HG03095 (cell line): Measurements from ENCODE around the gene PDCD10.
A peak's percentile ranks its signal among the peaks of the same experiment; 100 is the strongest.

Experiments
- ATAC-seq: cut with Tn5 transposase; IDR thresholded peaks from one replicate; pipeline ENCODE4 v1.9.1; 2021; ENCODE audit warnings: moderate library complexity; ENCODE audit not compliant: unreplicated experiment

The PDCD10 gene

DNA sequence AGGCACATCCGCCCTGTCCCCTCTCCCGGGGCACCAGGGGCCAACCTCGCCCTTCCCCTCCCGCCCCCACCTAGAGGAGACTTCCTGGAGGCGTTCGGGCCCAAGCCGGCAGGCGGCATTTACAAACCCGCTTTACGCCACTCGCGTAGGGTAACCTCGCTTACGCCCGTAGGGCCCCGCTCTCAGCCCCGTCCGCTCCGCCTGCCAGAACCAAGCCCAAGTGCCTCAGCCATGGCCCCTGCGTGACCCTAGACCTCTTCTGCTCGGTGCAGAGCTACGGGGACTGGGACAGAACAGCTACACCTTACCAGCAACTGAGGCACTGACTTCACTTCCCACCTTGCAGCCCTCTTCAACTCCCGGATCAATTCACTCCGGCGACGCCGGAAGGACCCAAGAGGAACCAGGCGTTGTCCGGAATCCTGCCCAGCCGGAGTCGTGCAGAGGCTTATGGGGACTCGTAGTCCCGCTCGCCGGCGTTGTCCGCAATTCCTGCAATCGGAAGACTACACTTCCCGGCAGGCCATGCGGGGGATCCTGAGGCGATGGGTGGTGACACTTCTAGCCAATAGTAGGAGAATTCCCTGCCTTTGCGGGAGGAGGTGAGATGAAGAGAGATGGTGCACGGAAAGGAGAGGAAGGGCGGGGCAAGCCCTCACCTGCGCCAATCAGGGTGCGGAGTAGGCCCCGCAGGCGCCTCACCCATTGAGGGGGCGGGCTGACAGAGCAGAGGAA lies at the start of gene PDCD10:
PDCD10 (minus strand) TSS at position 395 of the 735 bp plus-strand sequence. CDS start 14,735 bp downstream, outside the sequence.
- ATAC-seq, result peak; percentile 87

DNA sequence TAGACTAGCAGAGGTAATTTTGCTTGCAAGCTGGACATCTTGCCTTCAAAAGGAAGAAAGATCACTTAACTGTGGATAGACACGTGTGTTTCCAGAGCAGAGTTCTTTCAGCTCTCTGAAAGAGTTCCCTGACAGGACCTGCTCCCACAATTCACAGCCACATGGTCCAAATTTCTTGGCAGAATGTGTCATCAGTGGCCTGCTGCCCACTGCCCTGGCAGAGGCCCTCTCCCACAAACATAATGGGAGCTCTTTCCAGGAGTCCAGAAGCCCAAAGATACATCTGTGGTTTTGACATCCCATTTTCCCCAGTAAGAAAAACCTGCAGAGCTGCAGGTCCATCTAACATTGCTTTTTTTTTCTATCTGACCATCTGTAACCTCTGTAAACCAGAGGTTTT lies 49.1 kb upstream of the PDCD10 start:
- ATAC-seq, result no peak

DNA sequence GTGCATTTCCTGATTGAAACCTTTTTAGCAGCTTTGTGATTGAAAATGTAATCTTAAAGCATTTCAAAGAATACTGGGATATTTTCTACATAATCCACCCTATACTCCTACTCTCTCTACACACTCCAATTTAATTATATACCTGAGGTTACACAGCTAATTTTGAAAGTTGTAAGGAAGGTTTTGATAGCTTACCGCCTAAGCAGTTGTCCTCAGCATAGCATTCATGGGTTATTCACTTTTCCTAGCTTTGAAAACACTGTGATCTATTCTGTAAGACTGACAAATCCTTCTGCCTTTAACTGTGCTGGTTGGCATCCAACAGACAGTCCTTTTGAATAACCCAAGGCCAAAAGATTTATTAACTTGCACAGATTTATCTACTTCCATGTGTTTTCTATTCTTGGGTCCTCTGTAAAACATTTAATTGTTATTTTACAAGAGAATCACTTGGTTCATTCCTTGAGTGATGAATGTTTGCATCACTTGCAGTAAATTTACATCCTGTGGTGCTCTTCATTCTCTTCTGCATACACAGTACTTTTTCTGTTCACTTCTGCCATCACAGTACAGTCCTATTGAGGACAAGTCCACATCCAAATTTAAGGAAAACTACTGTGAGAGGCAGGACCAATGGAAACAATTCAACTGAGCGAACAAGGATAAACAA lies 45.7 kb upstream of the PDCD10 start:
- no peak for ATAC-seq

DNA sequence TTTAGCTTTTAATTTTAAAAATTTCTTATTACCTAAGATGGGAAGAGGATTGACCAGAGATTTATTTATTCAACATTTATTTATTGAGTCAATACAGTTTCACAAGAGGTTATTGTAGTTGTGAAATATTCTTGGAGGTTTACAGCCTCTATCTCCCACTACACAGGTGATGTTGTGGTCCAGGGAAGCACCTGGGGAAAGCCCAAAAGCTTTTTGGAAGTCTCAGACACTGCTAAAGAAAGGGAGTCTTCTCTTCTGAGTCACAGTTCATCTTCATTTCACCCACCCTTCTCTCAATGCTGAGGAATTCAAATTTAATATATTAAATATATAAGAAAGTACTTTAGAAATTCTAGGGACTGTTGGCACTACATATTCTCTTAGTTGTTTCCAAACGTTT lies 42.7 kb upstream of the PDCD10 start:
- ATAC-seq, result peak; percentile 47

DNA sequence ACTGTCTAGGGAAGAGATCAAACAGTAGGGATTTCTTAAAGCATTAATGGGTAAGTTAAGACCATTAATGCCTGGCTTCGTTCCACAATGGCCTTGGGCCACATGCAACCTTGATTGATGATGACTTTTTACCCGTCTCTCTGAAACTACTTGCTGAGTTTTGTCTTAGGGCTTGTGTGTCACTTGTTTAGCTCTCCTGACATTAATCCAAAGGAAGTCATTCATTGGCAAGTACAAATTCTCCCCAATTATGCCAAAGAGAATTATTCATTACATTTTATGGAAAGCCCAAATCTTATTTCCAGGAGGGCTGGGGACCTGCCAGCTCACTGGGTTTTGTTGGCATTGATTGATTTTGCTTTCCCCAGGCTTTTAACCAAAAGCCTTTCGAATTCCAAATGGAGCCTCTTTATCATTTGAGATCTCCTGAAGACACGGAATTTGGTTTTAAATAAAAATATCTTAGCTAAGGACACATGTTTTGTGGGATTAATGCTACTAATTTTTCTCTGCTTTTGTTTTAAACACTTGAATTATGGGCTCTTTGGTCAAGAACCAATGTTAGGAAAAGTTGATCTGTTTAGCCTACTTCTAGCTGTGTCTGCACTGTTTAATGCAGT lies 41.5 kb upstream of the PDCD10 start:
- no peak for ATAC-seq

DNA sequence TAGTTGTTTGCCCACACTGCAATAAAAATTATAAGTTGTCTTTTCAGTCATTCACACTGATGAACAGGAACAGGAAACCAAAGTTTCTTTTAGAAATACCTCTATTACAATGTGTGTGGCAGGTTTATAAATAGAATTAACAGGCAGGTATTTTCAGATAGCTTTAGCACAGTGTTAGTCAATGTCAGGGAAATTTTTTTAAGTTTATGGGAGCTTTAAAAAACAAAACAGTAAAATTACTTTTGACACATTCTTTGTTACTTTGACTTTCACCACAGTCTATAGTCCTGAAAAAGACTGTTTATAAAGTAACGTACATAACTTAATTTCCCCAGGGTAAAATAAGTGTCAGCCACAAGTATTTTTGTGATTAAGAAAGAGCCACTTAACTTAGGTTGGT lies 38.9 kb upstream of the PDCD10 start:
- ATAC-seq, result peak; percentile 81

DNA sequence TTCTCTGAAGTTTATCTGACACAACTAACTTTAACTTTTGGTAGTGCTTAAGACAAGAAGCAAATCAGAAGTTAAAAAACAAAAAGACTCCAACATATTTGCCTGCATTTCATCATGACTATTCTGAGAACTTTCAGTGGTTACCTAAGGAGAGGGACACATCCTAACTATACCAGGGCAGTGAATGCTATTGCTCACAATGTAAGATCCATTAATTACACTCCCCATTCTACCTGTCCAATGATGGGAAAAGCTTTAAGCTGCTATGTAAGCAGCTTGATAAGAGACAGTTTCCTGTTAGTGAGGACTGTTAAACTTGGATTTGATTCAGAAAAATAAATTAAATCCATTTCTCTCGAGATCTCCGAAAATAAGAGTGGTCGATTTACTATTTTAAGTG lies 38.3 kb upstream of the PDCD10 start:
- peak; percentile 31 for ATAC-seq

DNA sequence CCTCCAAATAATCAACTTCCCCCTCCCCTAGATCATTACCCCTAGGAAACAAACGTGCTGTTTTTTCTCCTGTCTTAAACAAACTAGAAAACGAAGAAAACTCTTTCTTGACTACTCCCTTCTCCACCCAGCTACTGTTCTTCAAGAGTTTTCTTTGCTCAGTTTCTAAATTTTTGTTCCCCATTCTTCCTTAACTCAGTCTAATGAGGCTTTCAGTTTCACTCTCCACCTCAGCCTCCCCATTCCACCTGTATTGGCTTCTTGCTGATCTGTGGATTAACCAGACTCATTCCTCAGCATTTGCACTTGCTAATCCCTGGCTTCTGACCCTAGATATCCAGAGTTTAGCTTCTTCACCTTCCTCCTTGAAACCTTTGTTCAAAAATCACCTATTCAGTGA lies 27.6 kb upstream of the PDCD10 start:
- ATAC-seq, result no peak

DNA sequence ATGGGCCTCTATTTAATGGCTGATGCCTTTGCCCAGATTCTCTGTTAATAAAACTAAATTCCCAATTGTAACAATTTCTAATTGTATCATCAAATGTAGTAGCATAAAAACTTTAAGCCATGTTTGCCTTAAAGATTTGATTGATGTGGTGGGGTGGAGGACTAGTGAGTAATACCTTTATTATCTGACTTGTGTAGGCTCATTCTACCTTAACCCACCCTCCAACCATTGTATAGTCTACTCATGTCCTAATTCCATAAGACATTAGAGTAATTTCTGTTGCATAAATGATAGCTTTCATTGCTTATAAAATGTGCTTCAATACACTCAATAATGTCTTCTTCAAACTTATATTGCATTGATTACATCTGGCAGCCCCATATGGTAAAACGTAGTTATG lies 26.6 kb upstream of the PDCD10 start:
- no peak for ATAC-seq

DNA sequence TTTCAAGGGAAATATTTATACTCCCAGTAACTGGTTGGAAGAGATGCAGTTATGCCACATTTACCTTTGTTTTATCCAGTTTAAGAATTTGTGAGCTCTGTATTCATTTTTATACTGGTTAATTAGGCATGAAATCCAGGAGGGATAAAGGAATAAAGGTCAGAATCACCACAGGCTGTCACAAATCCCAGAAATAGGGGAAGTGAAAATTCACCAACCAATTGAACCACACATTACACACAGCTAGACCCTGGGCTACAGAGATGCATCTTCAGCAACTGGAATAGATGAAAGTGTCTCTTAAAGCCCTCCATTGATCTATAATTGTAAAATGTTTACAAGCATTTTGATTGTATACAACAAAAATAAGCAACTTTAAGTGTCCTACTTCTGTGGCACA lies 19.4 kb upstream of the PDCD10 start:
- no peak for ATAC-seq

DNA sequence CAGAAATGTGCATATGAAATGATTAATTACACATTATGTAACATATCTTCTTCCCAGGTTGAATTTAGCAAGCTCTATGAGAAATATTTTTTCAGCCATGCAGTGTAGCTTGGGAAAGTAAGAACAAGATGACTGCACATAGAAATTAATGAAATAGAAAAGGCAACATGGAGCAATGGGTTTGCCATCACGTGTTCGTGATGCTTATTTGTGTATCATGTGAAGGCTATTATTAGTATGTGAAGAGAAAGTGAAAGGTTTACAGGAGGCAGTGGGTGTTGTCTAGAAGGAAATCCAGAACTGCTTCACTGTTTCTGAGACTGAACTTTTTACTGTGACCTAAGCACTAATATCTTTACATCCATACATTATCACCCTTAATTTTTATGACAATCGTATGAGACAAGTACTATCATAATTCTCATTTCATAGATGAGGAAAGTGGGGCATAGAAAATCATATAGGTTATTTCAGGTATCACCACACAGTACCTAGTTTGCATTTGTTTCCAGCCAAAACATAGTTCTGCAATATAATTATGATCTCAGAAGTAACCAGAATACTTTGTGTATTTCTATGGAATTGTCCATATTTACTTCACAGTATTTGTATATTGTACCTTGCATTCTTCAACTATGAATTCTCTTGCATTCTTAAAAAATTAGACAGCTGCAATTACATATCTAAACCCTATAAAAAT lies 15.7 kb upstream of the PDCD10 start:
- peak; percentile 99 for ATAC-seq

DNA sequence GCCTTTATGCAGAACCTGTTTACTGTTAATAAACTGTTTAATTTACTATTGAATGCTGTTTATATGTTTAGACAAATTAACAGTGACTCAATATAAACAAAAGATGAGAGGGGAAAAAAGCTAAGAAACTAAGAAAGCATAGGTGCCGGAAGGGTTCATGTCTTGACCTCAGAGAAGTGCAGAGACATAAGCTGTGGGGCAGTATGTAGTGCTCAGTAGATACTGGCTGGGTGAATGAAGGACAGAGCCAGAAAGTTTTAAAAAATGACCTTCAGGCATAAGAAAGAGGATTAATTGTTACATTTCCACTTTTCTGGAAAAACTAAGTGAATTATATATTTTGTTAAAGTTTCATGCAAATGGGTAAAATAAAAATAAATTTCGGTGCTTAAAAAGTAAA lies 15.0 kb upstream of the PDCD10 start:
- no peak for ATAC-seq

DNA sequence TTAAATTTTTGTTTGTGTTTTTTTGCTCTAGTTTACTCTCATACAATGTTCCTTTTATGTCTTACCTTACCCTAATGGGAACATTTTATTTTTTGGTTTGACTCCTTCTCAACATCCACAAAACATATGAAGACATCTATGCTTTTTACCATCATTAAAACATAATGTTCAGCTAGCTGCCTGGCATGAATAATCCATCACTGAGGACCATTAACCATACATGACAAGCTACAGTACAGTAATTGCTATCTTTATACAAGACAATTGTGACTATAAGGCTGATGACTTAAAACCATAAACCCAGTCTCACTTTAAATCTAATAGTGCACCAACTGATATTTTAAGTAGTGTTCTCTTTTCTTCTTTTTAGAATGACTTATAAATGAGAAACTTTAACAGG lies 14.5 kb upstream of the PDCD10 start:
- ATAC-seq, result no peak

DNA sequence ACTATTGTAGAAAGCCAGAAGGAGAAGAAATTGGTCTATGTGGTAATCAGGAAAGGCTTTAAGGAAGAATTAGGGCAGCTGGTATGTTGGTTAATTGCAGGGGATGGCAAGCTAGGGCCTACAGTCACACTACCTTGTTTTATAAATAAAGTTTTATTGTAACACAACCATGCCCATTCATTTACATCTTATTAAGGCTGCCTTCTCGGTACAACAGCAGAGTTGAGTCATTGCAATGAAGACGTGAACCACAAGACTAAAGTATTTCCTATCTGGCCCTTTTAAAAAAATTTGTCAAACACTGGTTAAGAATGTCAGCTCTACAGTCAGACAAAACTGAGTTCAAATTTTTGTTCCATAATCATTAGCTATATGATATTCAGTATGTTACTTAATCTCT lies 9.1 kb upstream of the PDCD10 start:
- no peak for ATAC-seq

DNA sequence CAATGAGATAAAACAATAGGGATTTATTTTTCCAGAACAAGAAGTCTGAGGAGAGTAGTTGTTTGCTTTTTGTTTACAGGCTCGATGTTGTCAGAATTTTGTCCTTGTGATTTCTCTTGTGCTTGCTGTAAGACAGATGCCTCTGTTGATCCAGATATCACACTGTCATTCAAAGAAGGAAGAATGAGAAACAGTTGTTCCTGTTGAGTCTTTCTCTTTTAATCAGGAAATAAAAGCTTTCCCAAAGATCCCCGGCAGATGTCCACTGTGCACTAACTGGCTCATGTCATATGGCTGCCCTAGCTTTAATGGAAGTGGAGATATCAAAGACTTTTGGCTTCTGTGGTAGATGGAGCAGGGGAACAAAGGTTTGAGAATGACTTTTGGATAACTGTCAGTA lies 7.6 kb upstream of the PDCD10 start:
- no peak for ATAC-seq

DNA sequence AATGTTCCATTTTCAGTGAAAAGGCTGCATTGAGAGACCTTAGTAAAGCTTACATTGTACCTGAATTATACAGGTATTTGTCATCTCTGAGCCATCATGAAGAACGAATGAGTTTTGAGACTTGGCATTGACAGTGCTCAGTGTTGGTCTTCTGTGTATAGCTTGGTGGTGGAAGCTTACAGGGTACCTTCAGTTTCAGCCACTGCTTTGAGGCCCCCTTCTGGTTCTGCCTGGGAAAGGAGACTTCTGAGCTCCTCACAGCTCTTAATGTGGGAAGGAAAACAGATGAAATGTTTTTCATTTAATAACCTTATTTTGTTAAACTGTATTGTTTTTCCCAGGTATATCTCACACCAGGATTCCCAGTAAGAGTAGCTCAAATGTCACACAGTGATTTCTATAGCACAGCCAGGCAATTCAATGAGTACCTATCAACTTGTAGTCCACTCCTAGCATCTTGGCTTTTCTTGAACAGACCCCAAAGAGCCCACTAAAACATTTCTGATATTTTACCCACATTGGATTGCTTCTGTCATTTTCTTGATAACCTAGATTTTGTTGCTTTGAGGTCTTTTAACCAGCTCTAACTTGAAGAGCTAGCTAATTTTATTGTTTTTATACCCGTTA lies 6.4 kb upstream of the PDCD10 start:
- peak; percentile 91 for ATAC-seq

DNA sequence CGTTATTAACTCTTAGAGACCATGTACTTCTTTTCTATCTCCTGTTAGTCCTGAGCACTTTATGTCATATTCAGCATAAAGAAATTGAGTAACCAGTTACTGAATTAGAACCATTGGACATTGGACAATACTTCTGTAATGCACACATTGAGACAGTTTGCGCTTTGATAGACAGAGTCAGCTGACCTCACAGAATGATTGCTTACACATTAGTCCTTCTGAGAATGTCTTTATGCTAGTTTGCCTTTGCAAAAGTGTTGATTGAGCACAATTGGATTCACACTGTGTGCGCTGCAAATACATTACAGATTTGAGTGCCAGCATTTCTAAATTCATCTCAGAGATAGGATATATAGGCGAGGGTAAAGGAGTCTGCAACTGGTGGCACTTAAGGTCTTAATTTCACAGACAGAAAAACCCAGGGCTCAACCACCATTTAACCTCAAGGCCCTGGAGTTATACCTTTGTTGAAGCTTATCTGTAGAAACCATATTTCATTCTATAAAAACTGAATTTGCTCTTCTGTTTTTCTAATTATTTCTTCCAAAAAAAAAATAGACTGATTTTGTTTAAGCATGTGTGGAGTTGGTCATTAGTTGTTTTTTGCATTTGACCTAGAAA lies 4.6 kb upstream of the PDCD10 start:
- ATAC-seq, result no peak

DNA sequence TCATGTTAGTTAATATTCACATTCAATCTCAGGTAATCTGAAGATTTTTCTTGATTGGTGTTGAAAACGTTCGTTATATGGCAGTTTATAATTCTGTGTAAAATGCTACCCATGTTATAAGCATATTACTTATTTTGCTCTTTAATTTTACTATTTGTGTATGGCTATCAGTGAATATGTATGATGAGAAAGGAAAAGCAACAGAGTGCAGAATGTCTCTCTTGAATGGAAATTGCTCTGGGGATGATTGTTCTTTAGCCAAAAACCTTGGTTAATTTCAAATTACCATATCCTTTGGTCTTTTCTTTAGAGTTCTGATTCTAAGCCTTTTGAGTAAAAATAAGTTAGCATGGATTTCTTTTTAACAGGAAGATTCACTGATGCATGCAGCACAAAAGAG lies 3.3 kb upstream of the PDCD10 start:
- ATAC-seq, result no peak

DNA sequence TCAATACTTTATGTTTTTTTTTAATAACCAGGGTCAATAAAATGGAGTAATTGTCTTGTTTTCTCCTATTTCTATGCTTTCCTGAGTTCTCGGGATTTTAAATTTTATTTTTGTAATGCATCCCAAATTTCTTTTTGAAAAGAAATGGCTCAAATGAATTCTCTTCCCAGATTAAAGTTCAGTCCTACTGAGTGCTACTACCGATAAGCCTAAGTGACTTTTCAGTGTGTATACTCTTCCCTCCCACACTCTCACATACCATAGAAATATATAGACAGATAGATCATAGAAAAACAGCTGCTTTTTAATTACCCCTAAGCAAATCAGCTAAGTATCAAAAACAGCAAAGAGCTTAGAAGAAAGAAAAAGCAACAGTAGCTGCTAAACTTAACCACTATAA lies 2.3 kb upstream of the PDCD10 start:
- ATAC-seq, result no peak

DNA sequence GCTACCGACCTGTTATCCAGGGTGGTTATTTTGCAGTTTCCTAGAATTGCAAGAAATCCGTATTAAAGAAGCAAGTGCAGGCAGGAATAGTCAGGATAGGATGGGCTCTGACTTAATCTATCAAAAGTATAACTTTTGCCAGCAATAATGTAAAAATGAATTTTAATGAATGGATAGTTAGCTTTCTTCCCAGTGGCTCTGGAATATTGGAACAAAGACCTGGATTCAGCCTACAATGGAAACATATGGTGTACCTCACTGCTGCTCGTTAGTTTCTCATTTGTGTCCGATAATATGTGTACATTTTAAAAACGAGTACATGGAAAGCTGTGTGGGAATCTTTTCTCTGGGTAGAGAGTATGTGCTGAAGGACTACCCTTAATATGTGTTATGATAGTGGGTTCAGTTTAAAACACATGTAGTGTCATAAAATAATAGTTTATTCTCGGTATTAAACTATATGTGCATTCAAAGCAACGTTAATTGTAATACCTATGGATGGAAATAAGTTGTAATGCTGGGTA lies 1.6 kb upstream of the PDCD10 start:
- ATAC-seq, result no peak
